GM18868 (cell line): ENCODE results near the gene CLPTM1.
"Not testable (repeated sequence)": the region's sequence is repeated elsewhere in the genome, so short reads cannot be mapped to it uniquely, and the experiment has no call there.

Experiments used
- ATAC-seq: cut with Tn5 transposase; IDR thresholded peaks from one replicate; pipeline ENCODE4 v1.9.1; 2021; ENCODE audit warnings: mild to moderate bottlenecking, moderate library complexity; ENCODE audit not compliant: unreplicated experiment

The CLPTM1 gene, protein sequence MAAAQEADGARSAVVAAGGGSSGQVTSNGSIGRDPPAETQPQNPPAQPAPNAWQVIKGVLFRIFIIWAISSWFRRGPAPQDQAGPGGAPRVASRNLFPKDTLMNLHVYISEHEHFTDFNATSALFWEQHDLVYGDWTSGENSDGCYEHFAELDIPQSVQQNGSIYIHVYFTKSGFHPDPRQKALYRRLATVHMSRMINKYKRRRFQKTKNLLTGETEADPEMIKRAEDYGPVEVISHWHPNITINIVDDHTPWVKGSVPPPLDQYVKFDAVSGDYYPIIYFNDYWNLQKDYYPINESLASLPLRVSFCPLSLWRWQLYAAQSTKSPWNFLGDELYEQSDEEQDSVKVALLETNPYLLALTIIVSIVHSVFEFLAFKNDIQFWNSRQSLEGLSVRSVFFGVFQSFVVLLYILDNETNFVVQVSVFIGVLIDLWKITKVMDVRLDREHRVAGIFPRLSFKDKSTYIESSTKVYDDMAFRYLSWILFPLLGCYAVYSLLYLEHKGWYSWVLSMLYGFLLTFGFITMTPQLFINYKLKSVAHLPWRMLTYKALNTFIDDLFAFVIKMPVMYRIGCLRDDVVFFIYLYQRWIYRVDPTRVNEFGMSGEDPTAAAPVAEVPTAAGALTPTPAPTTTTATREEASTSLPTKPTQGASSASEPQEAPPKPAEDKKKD

DNA sequence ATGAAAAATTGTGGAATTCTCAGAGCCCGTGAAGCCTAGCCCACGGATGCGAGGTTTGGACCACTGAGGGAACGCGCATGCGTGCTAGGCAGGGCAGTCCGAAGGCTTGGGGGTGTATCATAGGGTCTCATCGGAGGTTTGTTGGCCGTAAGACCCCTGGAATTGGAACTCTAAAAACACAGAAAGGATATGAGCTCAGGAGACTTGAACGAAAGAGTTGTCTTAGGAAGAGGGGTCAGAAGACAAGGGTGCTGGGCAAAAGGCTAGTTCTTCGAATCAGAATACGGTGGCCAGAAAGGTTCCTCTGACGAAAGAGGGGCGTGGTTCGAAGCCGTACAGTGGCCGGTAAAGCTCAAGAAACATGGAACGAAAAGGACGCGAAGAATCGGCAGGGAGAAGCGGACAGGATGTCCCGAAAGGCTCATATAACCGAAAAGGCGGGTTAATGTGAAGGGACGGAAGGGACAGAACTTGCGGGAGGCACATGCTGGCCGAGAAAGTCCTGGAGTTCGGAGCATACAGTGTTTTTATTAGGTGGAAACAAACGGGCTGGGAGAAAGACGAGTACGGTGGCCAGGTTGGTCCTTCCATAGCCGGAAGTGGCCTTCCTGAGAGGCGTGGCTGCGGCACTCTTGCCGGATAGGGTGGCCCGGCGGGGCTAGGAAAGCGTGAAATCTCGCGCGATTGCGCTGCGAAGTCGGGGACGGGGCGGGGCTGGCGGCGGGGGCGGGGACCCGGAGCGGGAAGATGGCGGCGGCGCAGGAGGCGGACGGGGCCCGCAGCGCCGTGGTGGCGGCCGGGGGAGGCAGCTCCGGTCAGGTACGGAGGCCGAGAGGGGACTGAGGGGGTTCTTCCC lies at the start of gene CLPTM1:
Gene CLPTM1 (plus strand): TSS at position 732 of the 856 bp plus-strand sequence. CDS start 16 bp downstream, at position 748.
- peak; percentile 82 for ATAC-seq

DNA sequence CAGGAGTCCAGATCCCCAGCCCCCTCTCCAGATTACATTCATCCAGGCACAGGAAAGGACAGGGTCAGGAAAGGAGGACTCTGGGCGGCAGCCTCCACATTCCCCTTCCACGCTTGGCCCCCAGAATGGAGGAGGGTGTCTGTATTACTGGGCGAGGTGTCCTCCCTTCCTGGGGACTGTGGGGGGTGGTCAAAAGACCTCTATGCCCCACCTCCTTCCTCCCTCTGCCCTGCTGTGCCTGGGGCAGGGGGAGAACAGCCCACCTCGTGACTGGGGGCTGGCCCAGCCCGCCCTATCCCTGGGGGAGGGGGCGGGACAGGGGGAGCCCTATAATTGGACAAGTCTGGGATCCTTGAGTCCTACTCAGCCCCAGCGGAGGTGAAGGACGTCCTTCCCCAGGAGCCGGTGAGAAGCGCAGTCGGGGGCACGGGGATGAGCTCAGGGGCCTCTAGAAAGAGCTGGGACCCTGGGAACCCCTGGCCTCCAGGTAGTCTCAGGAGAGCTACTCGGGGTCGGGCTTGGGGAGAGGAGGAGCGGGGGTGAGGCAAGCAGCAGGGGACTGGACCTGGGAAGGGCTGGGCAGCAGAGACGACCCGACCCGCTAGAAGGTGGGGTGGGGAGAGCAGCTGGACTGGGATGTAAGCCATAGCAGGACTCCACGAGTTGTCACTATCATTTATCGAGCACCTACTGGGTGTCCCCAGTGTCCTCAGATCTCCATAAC lies 49.6 kb upstream of the CLPTM1 start, which contains the start of gene APOE:
Gene APOE (plus strand): TSS at position 360 of the 724 bp plus-strand sequence. CDS start 829 bp downstream, outside the sequence.
- no peak for ATAC-seq

DNA sequence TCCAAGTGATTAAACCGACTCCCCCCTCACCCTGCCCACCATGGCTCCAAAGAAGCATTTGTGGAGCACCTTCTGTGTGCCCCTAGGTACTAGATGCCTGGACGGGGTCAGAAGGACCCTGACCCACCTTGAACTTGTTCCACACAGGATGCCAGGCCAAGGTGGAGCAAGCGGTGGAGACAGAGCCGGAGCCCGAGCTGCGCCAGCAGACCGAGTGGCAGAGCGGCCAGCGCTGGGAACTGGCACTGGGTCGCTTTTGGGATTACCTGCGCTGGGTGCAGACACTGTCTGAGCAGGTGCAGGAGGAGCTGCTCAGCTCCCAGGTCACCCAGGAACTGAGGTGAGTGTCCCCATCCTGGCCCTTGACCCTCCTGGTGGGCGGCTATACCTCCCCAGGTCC lies 47.6 kb upstream of the CLPTM1 start:
- no peak for ATAC-seq

DNA sequence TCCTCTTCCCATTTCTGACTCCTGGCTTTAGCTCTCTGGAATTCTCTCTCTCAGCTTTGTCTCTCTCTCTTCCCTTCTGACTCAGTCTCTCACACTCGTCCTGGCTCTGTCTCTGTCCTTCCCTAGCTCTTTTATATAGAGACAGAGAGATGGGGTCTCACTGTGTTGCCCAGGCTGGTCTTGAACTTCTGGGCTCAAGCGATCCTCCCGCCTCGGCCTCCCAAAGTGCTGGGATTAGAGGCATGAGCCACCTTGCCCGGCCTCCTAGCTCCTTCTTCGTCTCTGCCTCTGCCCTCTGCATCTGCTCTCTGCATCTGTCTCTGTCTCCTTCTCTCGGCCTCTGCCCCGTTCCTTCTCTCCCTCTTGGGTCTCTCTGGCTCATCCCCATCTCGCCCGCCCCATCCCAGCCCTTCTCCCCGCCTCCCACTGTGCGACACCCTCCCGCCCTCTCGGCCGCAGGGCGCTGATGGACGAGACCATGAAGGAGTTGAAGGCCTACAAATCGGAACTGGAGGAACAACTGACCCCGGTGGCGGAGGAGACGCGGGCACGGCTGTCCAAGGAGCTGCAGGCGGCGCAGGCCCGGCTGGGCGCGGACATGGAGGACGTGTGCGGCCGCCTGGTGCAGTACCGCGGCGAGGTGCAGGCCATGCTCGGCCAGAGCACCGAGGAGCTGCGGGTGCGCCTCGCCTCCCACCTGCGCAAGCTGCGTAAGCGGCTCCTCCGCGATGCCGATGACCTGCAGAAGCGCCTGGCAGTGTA lies 46.9 kb upstream of the CLPTM1 start:
- no peak for ATAC-seq

DNA sequence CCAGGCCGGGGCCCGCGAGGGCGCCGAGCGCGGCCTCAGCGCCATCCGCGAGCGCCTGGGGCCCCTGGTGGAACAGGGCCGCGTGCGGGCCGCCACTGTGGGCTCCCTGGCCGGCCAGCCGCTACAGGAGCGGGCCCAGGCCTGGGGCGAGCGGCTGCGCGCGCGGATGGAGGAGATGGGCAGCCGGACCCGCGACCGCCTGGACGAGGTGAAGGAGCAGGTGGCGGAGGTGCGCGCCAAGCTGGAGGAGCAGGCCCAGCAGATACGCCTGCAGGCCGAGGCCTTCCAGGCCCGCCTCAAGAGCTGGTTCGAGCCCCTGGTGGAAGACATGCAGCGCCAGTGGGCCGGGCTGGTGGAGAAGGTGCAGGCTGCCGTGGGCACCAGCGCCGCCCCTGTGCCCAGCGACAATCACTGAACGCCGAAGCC lies 46.3 kb upstream of the CLPTM1 start:
- no peak for ATAC-seq

DNA sequence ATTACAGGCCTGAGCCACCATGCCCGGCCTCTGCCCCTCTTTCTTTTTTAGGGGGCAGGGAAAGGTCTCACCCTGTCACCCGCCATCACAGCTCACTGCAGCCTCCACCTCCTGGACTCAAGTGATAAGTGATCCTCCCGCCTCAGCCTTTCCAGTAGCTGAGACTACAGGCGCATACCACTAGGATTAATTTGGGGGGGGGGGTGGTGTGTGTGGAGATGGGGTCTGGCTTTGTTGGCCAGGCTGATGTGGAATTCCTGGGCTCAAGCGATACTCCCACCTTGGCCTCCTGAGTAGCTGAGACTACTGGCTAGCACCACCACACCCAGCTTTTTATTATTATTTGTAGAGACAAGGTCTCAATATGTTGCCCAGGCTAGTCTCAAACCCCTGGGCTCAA lies 45.4 kb upstream of the CLPTM1 start:
- ATAC-seq: no peak

DNA sequence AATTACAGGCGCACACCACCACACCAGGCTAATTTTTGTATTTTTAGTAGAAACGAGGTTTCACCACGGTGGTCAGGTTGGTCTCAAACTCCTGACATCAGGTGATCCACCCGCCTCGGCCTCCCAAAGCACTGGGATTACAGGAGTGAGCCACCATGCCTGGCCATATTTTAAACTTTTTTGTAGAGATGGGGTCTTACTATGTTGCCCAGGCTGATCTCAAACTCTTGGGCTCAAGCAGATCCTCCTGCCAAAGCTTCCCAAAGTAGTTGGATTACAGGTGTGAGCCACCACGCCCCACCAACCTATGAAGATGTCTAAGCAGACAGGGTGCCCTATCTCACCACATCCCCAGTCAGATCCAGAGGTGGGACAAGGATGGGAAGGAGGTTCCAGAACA lies 43.3 kb upstream of the CLPTM1 start:
- ATAC-seq: not testable (repeated sequence)

DNA sequence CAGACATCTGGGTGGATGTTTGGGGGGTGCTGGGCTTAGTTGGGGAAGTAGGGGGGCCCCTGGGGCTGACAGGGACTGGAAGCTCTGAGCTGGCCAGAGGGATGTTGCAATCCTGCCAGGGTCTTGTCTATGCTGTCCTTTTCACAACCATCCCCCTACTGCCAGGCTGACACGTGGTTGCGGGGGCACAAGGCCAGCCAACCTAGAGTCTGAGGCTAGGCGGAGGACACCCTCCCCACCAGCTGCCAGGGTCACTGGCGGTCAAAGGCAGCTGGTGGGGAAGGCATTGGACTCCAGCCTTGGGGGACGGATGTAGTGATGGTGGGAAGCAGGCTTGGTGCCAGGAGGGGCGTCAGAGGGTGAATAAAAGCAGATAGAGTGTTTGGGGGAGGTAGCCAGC lies 42.3 kb upstream of the CLPTM1 start:
- ATAC-seq: no peak

DNA sequence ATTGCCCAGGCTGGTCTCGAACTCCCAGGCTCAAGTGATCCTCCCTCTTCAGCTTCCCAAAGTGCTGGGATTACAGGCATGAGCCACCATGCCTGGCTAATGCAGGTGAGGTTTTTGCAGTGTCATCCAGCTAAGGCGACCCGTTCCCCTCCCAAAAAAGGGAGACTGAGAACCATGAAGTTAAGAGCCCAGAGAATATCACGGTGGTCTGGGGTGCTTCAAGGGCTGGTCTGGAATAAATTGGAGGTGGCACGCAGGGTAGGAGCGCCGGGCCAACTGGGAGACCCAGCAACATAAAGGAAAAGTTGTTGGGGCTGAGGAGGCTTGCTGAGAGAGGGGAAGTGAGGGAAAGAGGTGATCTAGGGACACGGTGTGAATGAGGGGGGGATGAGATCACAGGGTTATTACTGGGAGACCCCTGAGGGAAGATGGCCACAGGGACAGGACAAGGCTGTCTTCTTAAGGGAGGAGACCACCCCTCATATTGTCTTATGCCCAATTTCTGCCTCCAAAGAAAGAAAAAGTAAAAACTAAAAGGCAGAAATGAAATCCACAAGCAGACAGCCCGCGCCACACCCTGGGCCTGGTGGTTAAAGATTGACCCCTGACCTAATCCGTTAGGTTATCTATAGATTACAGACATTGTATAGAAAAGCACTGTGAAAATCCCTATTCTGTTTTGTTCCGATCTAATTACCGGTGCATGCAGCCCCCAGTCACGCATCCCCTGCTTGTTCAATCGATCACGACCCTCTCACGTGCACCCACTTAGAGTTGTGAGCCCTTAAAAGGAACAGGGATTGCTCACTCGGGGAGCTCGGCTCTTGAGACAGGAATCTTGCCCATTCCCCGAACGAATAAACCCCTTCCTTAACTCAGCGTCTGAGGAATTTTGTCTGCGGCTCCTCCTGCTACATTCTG lies 41.4 kb upstream of the CLPTM1 start:
- not testable (repeated sequence) for ATAC-seq

DNA sequence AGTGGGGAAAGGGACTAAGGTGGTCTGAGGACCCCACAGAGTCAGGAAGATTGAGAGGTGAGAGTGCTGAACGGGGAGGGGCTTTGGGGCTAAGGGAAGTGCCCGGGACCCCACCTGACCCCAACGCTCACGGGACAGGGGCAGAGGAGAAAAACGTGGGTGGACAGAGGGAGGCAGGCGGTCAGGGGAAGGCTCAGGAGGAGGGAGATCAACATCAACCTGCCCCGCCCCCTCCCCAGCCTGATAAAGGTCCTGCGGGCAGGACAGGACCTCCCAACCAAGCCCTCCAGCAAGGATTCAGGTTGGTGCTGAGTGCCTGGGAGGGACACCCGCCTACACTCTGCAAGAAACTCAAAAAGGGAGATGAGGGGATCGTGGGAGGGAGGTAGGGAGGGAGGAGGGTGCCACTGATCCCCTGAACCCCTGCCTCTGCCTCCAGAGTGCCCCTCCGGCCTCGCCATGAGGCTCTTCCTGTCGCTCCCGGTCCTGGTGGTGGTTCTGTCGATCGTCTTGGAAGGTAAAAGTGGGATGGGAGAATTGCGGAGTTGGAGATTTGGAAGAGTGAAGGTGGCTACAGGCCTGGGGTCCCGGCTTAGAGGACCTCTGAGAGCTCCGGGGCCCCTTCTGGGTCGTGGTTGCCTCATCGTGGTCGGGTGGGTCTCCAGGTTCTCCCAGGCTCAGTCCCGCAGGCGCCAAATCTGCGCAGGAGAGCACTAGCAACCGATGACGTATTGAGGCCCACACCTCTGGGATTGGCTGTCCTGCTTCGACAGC lies 40.6 kb upstream of the CLPTM1 start, which contains the start of gene APOC1:
Gene APOC1 (plus strand): TSS at position 176 of the 774 bp plus-strand sequence. CDS start 284 bp downstream, at position 460.
- peak; percentile 89 for ATAC-seq

DNA sequence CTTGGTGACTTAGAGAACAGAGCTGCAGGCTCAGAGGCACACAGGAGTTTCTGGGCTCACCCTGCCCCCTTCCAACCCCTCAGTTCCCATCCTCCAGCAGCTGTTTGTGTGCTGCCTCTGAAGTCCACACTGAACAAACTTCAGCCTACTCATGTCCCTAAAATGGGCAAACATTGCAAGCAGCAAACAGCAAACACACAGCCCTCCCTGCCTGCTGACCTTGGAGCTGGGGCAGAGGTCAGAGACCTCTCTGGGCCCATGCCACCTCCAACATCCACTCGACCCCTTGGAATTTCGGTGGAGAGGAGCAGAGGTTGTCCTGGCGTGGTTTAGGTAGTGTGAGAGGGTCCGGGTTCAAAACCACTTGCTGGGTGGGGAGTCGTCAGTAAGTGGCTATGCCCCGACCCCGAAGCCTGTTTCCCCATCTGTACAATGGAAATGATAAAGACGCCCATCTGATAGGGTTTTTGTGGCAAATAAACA lies 30.9 kb upstream of the CLPTM1 start:
- no peak for ATAC-seq

DNA sequence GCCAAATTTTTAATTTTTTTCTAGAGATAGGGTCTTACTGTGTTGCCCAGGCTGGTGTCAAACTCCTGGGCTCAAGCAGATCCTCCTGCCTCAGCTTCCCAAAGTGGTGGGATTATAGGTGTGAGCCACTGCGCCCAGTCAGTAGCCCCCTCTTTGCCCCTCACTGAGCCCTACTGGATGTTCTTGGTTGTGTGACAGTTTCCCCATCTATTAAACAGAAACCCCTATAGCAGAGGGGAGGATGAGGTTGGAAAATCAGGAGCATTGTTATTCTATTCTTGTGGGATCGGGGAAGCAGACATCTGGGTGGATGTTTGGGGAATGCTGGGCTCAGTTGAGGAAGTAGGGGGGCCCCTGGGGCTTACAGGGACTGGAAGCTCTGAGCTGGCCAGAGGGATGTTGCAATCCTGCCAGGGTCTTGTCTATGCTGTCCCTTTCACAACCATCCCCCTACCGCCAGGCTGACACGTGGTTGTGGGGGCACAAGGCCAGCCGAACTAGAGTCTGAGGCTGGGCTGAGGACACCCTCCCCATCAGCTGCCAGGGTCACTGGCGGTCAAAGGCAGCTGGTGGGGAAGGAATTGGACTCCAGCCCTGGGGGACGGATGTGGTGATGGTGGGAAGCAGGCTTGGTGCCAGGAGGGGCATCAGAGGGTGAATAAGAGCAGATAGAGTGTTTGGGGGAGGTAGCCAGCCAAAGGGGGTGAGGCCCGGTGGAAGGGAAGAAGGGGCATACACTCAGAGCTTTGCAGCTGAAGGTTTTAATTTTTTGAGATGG lies 29.9 kb upstream of the CLPTM1 start:
- ATAC-seq: no peak

DNA sequence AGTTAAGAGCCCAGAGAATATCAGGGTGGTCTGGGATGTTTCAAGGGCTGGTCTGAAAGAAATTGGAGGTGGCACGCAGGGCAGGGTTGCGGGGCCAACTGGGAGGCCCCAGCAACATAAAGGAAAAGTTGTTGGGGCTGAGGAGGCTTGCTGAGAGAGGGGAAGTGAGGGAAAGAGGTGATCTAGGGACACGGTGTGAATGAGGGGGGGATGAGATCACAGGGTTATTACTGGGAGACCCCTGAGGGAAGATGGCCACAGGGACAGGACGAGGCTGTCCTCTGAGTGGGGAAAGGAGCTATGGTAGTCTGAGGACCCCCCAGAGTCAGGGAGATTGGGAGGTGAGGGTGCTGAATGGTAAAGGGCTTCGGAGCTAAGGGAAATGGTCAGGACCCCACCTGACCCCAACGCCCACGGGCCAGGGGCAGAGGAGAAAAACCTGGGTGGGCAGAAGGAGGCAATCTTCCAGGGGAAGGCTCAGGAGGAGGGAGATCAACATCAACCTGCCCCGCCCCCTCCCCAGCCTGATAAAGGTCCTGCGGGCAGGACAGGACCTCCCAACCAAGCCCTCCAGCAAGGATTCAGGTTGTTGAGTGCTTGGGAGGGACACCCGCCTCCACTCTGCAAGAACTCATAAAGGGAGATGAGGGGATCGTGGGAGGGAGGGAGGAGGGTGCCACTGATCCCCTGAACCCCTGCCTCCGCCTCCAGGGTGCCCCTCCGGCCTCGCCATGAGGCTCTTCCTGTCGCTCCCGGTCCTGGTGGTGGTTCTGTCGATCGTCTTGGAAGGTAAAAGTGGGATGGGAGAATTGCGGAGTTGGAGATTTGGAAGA lies 28.7 kb upstream of the CLPTM1 start:
- not testable (repeated sequence) for ATAC-seq

DNA sequence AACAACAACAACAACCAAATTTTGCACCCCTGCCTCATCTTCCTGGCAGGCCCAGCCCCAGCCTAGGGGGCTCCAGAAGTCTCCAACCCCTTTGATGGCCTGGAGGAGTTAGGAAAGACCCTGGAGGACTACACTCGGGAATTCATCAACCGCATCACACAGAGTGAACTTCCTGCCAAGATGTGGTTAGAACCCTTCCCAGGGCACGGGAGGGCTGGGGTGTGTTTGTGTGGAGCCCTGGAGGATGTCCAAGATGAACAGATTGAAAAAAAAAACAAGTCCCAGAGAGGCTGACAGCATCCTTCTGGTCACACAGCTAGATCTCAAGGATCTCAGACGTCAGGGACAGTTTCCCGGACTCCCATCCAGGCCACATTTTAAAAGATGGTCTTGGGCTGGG lies 27.4 kb upstream of the CLPTM1 start:
- ATAC-seq: no peak

DNA sequence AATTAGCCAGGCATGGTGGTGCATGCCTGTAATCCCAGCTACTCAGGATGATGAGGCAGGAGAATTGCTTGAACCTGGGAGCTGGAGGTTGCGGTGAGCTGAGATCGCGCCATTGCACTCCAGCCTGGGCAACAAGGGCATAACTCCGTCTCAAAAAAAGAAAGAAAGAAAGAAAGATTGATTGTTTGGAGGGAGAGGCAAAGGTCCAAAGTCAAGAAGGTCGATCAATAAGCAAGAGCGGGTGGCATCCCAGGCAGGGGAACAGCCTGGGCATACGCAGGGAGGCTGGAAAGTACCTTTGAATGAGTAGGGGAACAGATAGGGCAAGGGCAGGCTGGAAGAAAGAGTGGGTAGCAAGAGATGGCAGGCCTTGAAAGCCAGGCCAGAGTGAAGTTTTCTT lies 25.1 kb upstream of the CLPTM1 start:
- ATAC-seq: no peak

DNA sequence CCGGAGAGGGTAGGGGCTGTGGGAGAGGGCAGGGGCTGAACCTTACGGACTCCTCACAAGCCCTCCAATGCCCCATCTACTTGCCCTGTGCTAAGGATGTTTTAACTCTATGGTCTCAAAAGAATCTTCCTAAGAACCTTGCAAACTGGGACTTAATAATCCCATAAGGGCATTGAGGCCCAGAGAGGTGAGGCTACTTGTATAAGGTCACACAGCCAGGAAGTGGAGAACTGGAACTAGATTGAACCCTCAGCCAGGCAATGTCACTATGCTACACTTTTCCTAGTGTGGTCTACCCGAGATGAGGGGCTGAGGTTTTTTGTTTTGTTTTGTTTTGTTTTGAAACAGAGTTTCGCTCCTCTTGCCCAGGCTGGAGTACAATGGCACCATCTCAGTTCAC lies 23.6 kb upstream of the CLPTM1 start:
- ATAC-seq: no peak
